ENCODE data around the gene ADCY10.
"Not testable (repeated sequence)": the region's sequence is repeated elsewhere in the genome, so short reads cannot be mapped to it uniquely, and the experiment has no call there.

The ADCY10 gene

DNA sequence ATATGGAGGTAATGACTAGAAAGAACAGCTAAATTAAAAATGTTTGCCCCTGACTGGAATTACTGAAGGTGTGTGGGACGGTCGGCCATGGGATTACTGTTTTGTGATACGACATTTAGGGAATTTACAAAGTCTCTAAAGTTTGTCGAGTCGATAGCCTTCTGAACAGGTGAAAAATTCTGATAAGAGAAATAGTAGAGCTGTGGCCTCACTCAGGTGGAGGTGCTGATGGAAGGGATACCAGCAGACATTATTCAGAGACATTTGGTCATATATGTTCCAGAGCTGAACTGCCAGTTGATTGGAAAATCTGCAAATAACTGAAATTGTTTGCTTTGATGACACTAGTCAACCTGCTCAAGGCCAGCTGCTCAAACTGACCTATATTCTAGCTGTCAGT lies 71.1 kb downstream of the ADCY10 start:
- no peak for DNase-seq

DNA sequence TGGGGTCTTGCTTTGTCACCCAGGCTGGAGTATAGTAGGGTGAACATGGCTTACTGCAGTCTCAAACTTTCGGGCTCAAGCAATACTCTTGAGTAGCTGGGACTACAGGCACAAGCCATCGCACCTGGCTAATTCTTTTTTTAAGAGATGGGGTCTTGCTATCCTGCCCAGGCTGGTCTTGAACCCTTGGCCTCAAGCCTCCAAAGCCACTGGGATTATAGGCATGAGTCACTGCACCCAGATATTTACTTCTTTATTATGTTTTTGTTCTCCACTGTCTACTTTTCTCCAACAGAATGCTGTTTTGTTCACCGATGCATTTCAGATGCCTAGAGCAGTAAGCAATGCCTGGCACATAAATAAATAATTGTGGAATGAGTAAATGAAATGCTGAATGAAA lies 72.4 kb downstream of the ADCY10 start:
- DNase-seq, result no peak

DNA sequence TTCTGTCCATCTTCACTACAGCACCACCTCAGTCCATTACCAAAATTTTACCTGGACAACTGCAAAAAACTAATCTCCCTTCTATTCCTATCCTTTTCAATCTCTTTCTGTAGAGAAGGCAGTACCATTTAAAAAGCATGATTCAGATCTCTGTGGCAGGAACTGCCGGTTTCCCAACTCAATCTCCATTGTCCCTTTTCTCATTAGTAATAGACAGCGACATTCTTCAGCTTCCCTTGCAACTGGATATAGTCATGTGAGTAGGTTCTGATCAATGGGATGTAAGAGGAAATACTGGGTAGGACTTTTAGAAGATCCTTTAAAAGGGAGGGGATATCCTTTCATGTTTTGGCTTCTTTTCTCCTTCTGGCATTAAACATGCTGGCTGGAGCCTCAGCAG lies 74.9 kb downstream of the ADCY10 start:
- no peak for DNase-seq

DNA sequence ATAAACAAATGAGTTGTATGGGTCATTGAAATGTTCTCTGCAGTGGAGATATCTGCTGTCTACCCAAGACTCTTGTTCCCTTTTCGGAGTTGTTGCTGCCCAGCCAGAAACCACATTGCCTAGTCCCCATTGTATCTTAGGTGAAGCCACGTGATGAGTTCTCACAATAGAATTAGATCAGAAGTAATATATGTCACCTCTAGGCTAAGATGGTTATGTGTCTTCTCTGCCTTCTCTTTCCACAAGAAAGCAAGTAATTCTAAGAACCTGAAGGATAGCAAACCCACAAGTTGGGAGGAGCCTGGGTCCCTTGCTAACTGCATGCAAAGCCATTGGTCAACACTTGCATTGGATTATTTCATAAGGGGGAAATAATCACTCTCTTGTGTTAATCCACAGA lies 76.6 kb downstream of the ADCY10 start:
- DNase-seq, result no peak

DNA sequence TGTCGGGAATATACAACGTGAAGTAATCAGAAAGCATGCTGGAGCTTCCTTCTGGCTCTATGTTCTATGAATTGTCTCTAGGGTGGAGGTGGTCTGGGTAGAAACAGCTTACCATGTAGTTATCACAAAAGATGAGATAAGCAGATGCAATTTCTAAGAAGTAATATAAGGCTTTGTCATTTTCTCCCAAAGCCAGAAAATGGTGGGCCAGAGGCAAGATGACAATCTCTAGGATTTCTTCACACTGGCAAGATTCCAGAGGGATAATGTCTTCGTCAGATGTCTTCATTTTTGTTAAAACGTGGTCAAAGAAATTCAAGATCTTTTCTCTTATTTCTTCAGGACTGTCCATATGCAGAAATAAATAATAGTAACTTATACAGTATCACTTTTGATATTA lies 77.7 kb downstream of the ADCY10 start:
- no peak for DNase-seq

DNA sequence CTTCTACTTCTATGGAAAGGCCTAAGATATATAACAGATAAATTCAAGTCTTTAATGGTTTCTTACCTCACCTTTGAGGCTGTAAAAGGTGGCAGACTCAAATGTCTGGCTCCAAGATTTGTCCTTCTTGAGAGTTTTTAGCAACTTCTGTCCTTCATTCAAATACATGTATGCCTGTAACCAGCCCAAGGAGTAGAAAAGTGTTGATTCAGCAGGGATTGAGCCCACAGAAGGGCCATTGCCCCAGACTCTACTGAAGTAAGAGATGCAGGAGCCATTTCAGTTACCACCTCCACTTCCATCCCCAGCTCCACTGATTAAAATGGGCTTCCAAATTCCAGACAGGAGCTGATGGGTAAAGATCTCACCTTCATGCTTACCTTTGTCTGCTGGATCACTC lies 80.0 kb downstream of the ADCY10 start:
- no peak for DNase-seq

DNA sequence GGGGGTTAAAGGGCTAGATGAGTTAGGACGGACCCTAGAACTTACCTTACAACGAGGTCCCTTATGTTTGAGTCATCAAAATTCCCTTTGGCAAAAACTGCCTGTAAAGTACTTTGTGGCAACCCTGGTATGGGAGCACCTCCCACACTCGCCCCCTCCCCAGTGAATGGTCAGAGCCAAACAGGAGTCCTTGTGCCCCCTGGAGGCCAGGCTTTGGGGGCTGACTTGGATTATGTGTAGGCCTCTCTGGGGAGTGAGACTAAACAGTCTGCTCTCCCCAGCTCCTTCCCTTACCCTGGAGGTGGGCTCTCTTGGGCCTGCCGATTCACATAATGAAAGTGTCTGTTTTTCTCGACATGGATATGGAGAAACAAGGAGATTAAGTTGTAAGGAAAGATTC lies 81.2 kb downstream of the ADCY10 start:
- DNase-seq, result no peak

DNA sequence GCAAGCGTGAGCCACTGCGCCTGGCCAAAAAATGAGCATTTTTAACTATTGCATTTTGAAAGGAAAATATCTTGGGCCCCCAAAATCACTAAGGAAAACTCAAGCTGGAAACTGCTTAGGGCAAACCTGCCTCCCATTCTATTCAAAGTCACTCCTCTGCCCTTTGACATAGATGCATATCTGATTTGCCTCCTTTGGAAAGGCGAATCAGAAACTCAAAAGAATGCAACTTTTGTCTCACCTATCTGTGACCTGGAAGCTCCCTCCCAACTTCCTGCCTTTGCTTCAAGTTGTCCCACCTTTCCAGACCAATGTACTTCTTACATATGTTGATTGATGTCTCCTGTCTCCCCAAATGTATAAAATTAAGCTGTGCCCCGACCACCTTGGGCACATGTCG lies 83.3 kb downstream of the ADCY10 start:
- DNase-seq, result not testable (repeated sequence)

DNA sequence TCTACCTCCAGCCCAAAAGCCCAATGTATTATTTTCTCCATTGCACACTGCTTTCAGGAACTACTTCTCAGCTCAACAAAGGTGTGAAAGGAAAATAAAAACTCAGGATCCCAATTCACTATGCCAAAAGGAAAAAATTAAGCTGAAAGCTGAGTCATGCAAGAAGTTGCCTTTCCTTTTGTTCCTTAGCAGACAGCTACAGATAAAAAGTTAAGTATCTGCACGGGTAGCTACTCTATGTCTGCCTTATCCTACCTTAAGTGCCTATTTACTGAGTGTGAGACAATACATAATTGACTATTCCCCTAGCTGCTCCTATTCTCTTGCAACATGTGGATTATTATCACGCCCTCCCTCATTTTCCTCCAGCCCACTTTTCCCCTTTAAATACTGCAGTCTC lies 84.1 kb downstream of the ADCY10 start:
- no peak for DNase-seq

DNA sequence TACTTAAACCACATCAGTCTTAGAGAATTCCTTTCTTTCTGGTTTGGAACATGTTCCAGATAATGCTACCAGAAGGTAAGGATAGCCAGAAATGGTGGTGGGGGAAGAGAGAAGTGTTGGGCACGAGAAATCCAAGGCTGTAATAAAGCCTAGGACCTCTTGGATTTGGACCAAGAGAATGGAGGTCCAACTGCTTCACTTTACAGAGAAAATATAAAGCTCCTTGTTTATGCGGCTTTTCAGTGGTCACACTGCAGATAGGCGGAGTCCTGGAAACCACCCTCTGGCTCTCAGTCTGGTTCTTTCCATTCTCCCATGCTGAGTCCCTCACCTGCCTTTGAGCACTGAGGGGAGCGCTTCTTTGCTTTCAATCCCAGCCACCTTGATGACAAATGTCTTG lies 87.8 kb downstream of the ADCY10 start:
- DNase-seq, result no peak

DNA sequence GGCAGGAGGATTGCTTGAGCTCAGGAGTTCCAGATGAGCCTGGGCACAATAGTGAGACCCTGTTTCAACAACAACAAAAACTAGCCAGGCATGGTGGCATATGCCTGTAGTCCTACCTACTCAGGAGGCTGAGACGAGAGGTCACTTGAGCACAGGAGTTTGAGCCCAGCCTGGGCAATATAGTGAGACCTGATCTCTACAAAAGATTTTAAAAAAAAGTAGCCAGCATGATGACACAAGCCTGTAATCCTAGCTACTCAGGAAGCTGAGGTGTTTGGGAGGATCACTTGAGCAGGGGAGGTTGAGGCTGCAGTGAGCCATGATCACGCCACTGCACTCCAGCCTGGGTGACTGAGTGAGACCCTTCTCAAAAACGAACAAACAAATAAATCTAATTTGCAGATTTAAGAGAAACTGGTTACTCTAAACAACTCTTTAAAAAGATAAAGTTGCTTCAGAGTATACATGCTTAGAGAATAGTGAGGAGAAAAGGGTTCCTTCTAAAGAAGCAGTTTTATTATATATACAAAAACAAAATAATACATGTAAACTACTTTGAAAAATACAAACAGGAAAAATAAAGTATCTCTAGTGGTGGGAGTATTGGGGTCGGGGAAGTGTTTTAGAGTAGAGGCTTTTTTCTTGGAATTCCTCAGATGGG lies 88.4 kb downstream of the ADCY10 start:
- no peak for DNase-seq

DNA sequence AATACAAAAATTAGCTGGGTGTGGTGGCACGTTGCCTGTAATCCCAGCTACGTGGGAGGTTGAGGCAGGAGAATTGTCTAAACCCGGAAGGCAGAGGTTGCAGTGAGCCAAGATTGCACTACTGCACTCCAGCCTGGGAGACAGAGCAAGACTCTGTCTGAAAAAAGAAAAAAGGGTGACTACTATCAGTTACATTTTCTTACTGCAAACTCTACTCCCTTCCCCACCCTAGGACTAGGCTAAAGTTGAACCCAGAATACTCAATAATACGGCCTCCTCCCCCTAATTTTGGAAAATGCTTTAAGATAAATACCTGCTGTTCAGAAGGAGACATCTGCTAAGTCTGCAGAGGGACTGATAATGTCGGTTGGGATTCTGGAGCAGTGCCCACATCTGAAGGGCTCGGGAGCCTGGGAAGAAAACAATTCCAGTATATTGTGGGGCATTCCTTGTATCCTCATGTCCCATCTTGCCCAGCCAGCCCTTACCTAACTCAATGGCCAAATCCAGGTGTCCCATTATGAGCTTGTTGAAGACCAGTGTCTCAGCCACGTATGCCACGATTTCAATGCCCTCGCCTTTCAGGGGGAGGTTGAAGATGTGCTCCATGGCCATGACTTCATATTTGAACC lies 89.7 kb downstream of the ADCY10 start:
- DNase-seq, result no peak

DNA sequence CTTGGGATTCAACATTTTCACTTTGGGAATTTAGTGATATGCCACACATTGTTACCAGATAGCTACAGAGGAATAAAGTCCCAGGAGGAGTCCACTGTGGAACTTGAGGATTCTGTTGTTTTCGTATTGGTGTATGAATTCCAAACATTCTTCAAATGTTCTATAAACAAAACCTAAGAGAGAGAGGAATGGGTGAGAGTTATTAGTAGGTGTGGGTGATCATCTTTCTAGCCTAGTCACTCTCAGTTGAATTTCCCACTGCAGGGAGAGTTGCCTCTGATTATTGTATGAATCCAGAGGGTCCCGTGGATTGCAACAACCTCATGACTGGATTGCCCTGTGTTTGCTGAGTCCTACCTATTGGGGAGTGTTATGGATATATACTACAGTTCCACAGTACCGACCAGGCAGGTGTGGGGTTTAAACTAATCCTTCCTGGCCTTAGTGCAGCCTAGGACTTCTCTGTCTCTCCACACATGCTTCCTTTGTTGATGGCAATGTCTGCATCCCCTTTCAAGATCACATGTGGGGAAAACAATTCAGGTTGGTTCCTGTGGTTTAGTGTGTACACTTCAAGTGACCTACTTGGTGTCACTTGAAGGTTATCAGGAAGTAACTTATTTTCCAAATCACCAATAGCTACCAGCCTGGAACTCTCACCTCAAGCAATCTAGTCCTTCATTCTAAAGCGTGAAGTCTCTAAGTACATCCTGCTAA lies 91.8 kb downstream of the ADCY10 start:
- DNase-seq, result no peak

DNA sequence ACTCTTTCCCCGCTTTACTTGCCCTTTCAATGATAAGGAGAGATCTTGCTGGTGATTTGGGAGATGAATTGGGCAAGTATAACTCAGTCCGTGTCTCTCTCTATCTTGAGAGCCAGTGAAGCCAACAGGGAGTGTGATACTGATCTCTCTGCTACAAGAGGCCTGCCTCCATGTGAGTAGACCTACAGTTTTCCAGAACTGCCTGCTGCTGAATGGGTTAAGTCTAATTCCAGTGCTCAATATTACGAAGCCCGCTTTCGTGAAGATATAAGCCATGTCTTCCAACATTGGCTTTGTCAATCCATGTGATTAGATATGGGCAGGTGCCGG lies 92.6 kb downstream of the ADCY10 start:
- DNase-seq, result no peak

DNA sequence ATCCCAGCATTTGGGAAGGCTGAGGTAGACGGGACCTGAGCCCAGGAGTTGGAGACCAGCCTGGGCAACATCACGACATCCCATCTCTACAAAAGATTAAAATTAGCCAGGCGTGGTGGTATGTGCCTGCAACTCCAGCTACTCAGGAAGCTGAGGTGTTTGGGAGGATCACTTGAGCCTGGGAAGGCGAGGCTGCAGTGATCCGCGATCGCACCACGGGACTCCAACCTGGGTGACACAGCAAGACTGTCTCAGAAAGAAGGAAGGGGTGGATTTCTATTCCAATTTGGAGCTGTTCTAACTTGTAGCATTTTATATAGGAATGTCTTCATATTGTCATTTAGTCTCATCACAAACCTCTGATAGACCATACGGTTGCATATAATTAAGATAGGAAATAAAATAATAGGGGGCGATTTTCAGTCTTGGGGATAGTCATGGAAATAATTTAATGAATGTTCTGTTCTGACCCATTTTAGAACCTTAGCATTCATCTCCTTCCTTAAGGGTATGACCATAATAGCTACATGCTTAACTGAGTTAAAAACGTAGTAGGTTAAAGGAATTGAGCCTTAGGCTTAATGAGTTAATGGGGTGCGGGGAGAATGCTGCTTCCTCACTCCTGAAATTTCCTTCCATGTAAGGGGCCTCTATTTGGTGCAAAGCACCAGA lies 93.1 kb downstream of the ADCY10 start:
- no peak for DNase-seq

DNA sequence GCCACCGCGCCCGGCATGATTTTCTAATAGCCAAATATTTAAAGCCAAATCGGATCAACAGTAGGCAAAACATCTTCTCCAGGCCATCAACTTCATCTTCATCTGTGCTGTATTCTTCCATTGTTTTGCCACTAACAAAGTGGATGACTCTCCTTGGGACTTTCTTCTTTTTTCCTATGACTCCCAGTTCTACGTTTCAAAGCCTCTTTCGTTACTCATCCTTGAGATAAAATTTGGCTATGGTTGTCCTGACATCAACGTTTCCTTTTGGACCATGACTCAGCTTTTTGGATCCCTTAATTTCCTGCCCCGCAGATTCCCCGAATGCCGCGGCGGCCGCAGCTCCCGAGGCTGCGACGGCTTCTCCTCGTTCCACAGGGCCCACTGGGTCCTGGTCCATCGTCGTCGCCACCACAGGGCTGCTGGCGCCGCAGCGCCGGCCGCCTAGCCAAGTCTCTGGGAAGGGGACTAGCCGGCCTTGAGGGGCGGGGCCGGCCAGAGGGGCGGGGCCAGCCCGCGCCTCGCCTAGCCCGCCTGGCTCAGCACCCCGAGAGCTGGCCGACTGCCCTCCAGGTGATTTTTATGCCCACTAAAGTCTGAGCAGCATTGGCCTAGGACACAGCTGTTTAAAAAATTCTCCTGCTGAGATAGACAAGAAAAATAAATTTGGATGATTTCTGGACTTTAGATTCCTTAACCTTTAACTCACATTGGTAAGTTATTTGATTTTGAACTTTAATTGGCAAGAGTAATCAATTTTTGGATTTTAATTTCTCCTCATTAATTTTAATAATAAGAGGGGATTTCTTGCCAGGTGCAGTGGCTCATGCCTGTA lies 93.9 kb downstream of the ADCY10 start:
- no peak for DNase-seq

DNA sequence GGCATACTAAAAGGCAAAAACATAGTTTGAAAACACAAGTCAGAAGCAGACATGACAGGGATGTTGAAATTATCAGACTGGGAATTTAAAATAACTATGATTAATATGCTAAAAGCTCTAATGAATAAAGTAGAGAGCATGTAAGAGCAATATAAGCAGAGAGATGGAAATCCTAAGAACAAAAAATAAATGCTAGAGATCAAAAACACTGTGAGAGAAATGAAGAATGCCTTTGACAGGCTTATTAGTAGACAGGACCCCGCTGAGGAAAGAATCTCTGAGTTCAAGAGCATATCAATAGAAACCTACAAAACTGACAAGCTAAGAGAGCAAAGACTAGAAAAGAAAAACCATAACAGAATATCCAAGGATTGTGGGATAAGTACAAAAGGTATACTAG lies 98.3 kb downstream of the ADCY10 start:
- no peak for DNase-seq

DNA sequence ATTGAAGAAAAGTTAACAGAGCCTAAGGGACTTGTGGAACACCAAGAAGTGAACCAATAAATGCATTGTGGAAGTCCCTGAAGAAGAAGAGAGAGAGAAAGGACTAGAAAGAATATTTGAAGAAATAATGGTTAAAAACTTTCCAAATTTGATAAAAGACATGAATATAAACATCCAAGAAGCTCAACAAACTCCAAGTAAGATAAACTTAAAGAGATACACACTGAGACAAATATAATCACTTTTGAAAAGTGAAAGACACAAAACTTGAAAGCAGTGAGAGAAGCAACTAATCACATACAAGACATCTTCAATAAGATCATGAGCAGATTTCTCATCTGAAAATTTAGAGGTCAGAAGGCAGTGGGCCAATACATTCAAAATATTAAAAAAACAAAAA lies 101.0 kb downstream of the ADCY10 start:
- no peak for DNase-seq

DNA sequence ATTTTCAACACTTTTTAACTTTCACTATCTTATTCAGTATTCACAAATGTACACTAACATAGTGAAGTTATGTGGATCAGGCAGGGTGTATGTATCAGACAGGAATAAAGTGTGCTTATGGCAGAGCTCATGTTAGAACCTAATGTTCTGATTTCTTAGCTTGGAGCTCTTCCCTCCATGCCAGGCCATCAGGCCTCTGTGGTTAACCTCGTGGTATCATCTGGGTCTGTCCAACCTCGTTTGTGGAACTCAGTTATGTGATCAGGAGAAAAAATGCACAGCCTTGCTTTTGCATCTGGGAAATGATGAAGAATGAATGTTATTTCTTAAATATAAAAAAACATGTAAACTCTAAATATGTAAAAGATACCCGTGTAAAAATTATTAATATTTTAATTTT lies 105.2 kb downstream of the ADCY10 start:
- no peak for DNase-seq

DNA sequence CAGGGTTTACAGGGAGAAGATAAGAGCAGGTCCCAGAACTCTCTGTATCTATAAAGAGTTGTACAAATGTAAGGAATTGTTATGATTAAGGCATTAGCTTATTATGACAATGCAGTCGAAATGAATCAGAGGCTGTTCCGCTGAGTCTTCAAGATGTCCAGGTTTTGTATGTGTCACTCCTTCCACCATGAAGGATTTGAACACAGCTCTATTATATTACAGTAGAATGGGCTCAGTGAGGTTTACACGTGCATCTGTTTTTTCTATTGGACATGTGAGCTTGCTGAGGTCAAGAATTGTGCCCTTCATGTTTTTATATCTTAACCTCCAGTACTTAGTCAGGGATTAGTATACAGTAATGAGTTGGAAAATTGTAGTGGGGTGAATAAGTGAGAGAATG lies 105.8 kb downstream of the ADCY10 start:
- no peak for DNase-seq

DNA sequence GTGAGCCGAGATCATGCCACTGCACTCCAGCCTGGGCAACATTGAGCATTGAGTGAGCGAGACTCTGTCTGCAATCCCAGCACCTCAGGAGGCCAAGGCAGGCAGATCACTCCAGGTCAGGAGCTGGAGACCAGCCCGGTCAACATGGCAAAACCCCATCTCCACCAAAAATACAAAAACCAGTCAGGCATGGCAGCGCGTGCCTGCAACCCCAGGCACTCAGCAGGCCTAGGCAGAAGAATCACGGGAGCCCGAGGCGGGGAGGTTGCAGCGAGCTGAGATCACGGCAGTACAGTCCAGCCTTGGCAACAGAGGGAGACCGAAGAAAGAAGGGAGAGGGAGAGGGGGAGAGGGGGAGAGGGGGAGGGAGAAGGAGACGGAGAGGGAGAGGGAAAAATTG lies 107.3 kb downstream of the ADCY10 start:
- not testable (repeated sequence) for DNase-seq

DNA sequence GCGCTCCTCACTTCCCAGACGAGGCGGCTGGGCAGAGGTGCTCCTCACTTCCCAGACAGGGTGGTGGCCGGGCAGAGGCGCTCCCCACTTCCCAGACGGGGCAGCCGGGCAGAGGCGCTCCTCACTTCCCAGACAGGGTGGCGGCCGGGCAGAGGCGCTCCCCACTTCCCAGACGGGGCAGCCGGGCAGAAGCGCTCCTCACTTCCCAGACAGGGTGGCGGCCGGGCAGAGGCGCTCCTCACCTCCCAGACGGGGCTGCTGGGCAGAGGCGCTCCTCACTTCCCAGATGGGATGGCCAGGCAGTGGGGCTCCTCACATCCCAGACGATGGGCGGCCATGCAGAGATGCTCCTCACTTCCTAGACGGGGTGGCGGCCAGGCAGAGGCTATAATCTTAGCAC lies 107.7 kb downstream of the ADCY10 start:
- DNase-seq, result not testable (repeated sequence)

DNA sequence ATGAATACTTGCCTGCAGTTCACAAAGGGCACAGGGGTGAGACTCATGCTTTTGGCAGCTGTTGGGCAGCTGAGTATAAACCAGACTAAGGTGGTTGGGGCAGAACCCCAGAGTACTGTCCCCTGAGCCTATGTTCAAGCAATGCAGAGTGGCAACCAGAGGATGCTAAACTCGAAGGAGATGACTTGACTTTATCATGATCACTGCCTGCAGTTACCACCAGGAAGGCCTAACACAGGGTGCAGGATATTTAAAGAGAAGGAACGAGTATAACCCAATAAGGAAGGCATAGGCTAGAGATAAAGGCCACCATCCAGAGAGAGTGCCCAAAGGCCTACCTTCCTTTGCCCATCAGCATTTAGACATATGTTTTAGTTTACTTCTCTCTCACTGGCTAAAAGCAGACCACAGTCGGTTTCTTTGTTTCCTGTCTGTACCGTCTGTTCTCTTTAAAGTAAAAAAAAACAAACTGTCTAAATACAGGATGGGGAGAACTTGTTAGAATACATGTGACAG lies 108.8 kb downstream of the ADCY10 start:
- DNase-seq, result peak; percentile 36
